A549 (cell line): ENCODE measurements around the gene GORASP2. TPM values are rescaled to one million over a fixed set of nuclear protein-coding genes. Genes with fewer than 3 reads are reported as not detected.
A peak's percentile ranks its signal among the peaks of the same experiment; 100 is the strongest.

Experiments used
- ATAC-seq, 2 experiments: fragments of 200-7000 bp in 1 of 2; fragments of >200 bp in 1 of 2; cut with Nextera tagmentation in 1 of 2; cut with Tn5 transposase in 1 of 2; 3 replicates each; pipeline versions ENCODE4 v1.8.0 to v1.9.1; 2018 to 2020; ENCODE audit warnings: mild to moderate bottlenecking in 1 of 2, moderate library complexity in 1 of 2
- CTCF ChIA-PET: fragments of 300-600 bp; sonication (Branson Sonifier 250); formaldehyde crosslinking; extraction: SDS; loops from one replicate; lab custom pipeline; 2021; ENCODE audit warnings: antibody characterized with exemption, inconsistent platforms; lab: Yijun Ruan, JAX
- POLR2A ChIA-PET: fragments of 350-600 bp; formaldehyde crosslinking; extraction: SDS; loops from one replicate; lab custom pipeline; 2021; ENCODE audit warnings: antibody characterized with exemption, inconsistent platforms; lab: Yijun Ruan, JAX
- DNase-seq, 2 experiments: peaks; one replicate each; pipeline versions ENCODE4 v3.0.0 to v3.0.0-alpha.2; 2011 to 2016; ENCODE audit warnings: low read depth in 1 of 2, low spot score in 1 of 2
- FAIRE-seq: peaks from 2 replicates; lab custom pipeline; 2011; peaks lifted over from hg19 to GRCh38; lab: Jason Lieb, UNC
- H3K27ac ChIP-seq, 2 experiments: fragments of >200 bp; sonication (Bioruptor Twin); formaldehyde crosslinking; 3 replicates each; pipeline ENCODE4 v1.5.1; 2016 to 2017
- H3K4me1 ChIP-seq: fragments of >200 bp; sonication (Bioruptor Twin); formaldehyde crosslinking; 3 replicates; pipeline ENCODE4 v1.6.1; 2016
- H3K4me2 ChIP-seq: fragments of >200 bp; sonication (Bioruptor Twin); formaldehyde crosslinking; 3 replicates; pipeline ENCODE4 v1.6.1; 2016
- H3K4me3 ChIP-seq: fragments of >200 bp; sonication (Bioruptor Twin); formaldehyde crosslinking; 3 replicates; pipeline ENCODE4 v1.5.1; 2016
- H3K9me3 ChIP-seq: fragments of >200 bp; sonication (Bioruptor Twin); formaldehyde crosslinking; 3 replicates; pipeline ENCODE4 v1.6.1; 2016
- ATOH8 ChIP-seq: fragments of 250-450 bp; sonication (Bioruptor Pico); IDR thresholded peaks from 2 replicates; pipeline ENCODE4 v1.5.0; 2020; ENCODE audit warnings: low read depth, mild to moderate bottlenecking, moderate library complexity
- CBX2 ChIP-seq: fragments of 200-600 bp; sonication (generic); IDR thresholded peaks from 2 replicates; pipeline ENCODE4 v1.6.1; 2016; ENCODE audit warnings: low read depth, mild to moderate bottlenecking, borderline replicate concordance
- ELK1 ChIP-seq: fragments of 150-350 bp; IDR thresholded peaks from 2 replicates; pipeline ENCODE4 v1.6.1; 2014; ENCODE audit warnings: low read depth, mild to moderate bottlenecking, low read length
- EP300 ChIP-seq, 2 experiments: fragments of >200 bp; sonication (Bioruptor Twin); formaldehyde crosslinking; IDR thresholded peaks; 2 replicates in 1 of 2; 3 replicates in 1 of 2; pipeline ENCODE4 v1.6.1; 2016 to 2017
- ESRRA ChIP-seq: fragments of 150-350 bp; IDR thresholded peaks from 2 replicates; pipeline ENCODE4 v1.6.1; 2014; ENCODE audit warnings: mild to moderate bottlenecking, low read length, borderline replicate concordance
- FOSB ChIP-seq: fragments of 250-450 bp; sonication (Bioruptor Pico); IDR thresholded peaks from 2 replicates; pipeline ENCODE4 v1.5.0; 2020; ENCODE audit warnings: mild to moderate bottlenecking, moderate library complexity
- FOSL2 ChIP-seq, 2 experiments: fragments of 450-650 bp in 1 of 2; fragments of >200 bp in 1 of 2; sonication (Bioruptor Twin) in 1 of 2; formaldehyde crosslinking; IDR thresholded peaks; 2 replicates each; pipeline versions ENCODE4 v1.5.0 to v1.6.1; 2016 to 2020; ENCODE audit warnings: mild to moderate bottlenecking in 1 of 2, moderate library complexity in 1 of 2
- HDAC2 ChIP-seq: fragments of 200-600 bp; sonication (generic); IDR thresholded peaks from 2 replicates; pipeline ENCODE4 v1.6.1; 2016
- KDM1A ChIP-seq: fragments of 200-600 bp; sonication (generic); IDR thresholded peaks from 2 replicates; pipeline ENCODE4 v1.6.1; 2016; ENCODE audit warnings: low read depth, mild to moderate bottlenecking
- MAFK ChIP-seq: fragments of 450-650 bp; IDR thresholded peaks from 2 replicates; pipeline ENCODE4 v1.6.1; 2014; ENCODE audit not compliant: partially characterized antibody
- NFE2L2 ChIP-seq: fragments of 150-350 bp; conservative IDR thresholded peaks from 2 replicates; pipeline ENCODE4 v1.6.1; 2014; ENCODE audit warnings: low read length
- RARB ChIP-seq: fragments of 250-450 bp; sonication (Bioruptor Pico); IDR thresholded peaks from 2 replicates; pipeline ENCODE4 v1.8.0; 2021; ENCODE audit warnings: mild to moderate bottlenecking, moderate library complexity
- RNF2 ChIP-seq: fragments of 200-600 bp; sonication (generic); IDR thresholded peaks from 2 replicates; pipeline ENCODE4 v1.6.1; 2016; ENCODE audit warnings: low read depth, mild to moderate bottlenecking, antibody characterized with exemption, moderate library complexity, borderline replicate concordance
- ZFP36 ChIP-seq: fragments of 450-650 bp; IDR thresholded peaks from 2 replicates; pipeline ENCODE4 v1.6.1; 2014; ENCODE audit warnings: borderline replicate concordance; ENCODE audit not compliant: partially characterized antibody
- WGBS: methylation state at CpG from one replicate; pipeline ENCODE4 v1.1.6; 2017; ENCODE audit errors: missing lambda C conversion rate; 5-methylcytosine and 5-hydroxymethylcytosine counted together
- polyA plus RNA-seq, 4 experiments: library from polyadenylated mRNA; depleted of rRNA in 3 of 4; stranded (reverse); fragments of >200 nt; fragmentation: RNase III in 1 of 4; extraction: RNeasy Plus Mini Kit Qiagen cat#74134 plus additional on column Dnase treatment in 1 of 4; gene quantifications; 2 replicates in 3 of 4; 3 replicates in 1 of 4; pipeline ENCODE4 v1.2.3, GENCODE V29; 2011 to 2017
- TF ChIP-seq, protein P1 (sequence below): fragments of >200 bp; sonication (Bioruptor Twin); formaldehyde crosslinking; IDR thresholded peaks from 2 replicates; pipeline ENCODE4 v1.6.1; 2016
- TF ChIP-seq, protein P2 (sequence below): fragments of >200 bp; sonication (Bioruptor Twin); formaldehyde crosslinking; IDR thresholded peaks from 3 replicates; pipeline ENCODE4 v1.6.1; 2016

Gene GORASP2
- polyA plus RNA-seq, 2 of the 4 experiments (the other 2 are of a cell fraction) = 90.5 to 179 TPM

DNA sequence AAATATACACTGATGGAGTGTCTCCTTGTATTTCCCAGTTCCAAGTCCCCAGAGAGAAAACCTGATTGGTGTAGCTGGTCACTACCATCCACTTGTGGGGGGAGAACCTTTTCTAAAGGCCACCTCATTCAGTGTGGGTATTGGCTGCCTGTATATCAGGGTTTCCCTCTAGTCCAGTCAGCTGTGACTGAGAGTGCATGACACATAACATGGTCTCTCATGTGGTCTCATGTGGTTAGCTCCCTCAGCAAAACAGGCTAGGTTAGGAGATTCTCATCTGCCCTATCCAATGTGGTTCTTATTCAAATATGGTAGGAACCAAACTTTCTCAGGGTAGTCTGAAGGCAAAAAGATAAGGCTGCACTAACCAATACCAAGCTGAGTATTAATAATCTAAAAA lies 4.1 kb upstream of the GORASP2 start:
- DNase-seq (no peak), ATAC-seq (no peak), FAIRE-seq (no peak)
- H3K4me3 ChIP-seq = no peak overlapping the region
- POLR2A ChIA-PET = no interaction called here
- TF ChIP-seq ATOH8 = no peak
- H3K4me1 ChIP-seq = 0 out of 3 replicates have a peak, but pooled peaks cover 3% of the 10 kb centered on the region
- no peak overlapping the region for H3K4me2 ChIP-seq
- CTCF ChIA-PET = interaction anchor here (0.9 kb wide), 1 partner anchor 28 kb away, joined by 3 read pairs; no protein-coding TSS in a partner anchor
- no peak overlapping the region for H3K27ac ChIP-seq
- H3K9me3 ChIP-seq = peaks cover 14% of the 10 kb centered on the region; the same call in 1 of the 3 replicates

GRCh38 chr2:170925923-170926322 lies 3.1 kb upstream of the GORASP2 start:
- Histone ChIP-seq H3K4me2 (no peak overlapping the region), H3K4me3 (no peak overlapping the region), H3K9me3 (peaks cover 14% of the 10 kb centered on the region; the same call in 1 of the 3 replicates), H3K4me1 (peaks cover 7% of the 10 kb centered on the region), H3K27ac (no peak overlapping the region)
- 54% methylated on average over 3 of the region's 3 CpGs for WGBS
- FAIRE-seq = no peak
- ChIA-PET CTCF (interaction anchor here (0.9 kb wide), 1 partner anchor 53 kb away, joined by 4 read pairs; no protein-coding TSS in a partner anchor), POLR2A (no interaction called here)
- no peak for ATAC-seq
- no peak for DNase-seq
- peak; percentile 38 for TF ChIP-seq MAFK
- TF ChIP-seq FOSL2 (IDR thresholded peaks at IDR 0.05) = no peak
- no peak for TF ChIP-seq FOSL2 (CRISPR knock-in tag; IDR thresholded peaks at IDR 0.05)

DNA sequence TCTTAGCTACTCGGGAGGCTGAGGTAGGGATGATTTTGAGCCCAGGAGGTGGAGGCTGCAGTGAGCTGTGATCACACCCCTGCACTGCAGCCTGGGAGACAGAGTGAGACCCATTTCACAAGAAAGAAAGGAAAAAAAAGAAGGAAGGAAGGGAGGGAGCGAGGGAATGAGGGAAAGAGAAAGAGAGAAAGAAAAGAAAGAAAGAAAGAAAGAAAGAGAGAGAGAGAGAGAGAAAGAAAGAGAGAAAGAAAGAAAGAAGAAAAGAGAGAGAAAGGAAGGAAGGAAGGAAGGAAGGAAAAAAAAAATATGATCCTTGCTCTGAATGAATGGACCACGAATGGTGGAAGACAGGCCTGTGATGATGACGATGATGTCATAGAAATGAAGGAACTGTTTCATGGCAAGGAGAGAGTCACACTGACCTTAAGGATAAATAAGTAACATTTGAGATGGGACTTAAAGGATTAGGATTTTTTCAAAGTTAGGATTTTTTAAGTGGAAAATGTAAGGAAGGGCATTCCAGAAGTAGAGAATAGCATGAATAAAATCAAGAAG lies 2.2 kb upstream of the GORASP2 start:
- Histone ChIP-seq H3K9me3 (peaks cover 14% of the 10 kb centered on the region; the same call in 1 of the 3 replicates), H3K4me2 (no peak overlapping the region), H3K27ac (no peak overlapping the region), H3K4me1 (peaks cover 15% of the 10 kb centered on the region), H3K4me3 (no peak overlapping the region)
- ChIA-PET CTCF (interaction anchor here (0.8 kb wide), 1 partner anchor 54 kb away, joined by 3 read pairs; no protein-coding TSS in a partner anchor), POLR2A (no interaction called here)
- DNase-seq (no peak), ATAC-seq (no peak), FAIRE-seq (no peak)
- WGBS = 87% methylated on average over 4 of the region's 4 CpGs
- TF ChIP-seq, protein P1, sequence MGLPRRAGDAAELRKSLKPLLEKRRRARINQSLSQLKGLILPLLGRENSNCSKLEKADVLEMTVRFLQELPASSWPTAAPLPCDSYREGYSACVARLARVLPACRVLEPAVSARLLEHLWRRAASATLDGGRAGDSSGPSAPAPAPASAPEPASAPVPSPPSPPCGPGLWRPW = no peak
- TF ChIP-seq FOSB (CRISPR knock-in tag) (no peak), ATOH8 (no peak), CBX2 (no peak), RNF2 (no peak), EP300 (IDR thresholded peaks at IDR 0.05) (no peak), ZFP36 (no peak), RARB (CRISPR knock-in tag) (no peak), ESRRA (no peak), NFE2L2 (no peak), ELK1 (no peak), HDAC2 (no peak), KDM1A (no peak)
- TF ChIP-seq, protein P2, sequence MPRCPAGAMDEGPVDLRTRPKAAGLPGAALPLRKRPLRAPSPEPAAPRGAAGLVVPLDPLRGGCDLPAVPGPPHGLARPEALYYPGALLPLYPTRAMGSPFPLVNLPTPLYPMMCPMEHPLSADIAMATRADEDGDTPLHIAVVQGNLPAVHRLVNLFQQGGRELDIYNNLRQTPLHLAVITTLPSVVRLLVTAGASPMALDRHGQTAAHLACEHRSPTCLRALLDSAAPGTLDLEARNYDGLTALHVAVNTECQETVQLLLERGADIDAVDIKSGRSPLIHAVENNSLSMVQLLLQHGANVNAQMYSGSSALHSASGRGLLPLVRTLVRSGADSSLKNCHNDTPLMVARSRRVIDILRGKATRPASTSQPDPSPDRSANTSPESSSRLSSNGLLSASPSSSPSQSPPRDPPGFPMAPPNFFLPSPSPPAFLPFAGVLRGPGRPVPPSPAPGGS = no peak
